CD4-positive, alpha-beta T cell (primary cell): Measurements from ENCODE around the gene CXCL9. TPM values are rescaled to one million over a fixed set of nuclear protein-coding genes. Genes with fewer than 3 reads are reported as not detected.
"Not testable (repeated sequence)": the region's sequence is repeated elsewhere in the genome, so short reads cannot be mapped to it uniquely, and the experiment has no call there.

Experiments
- ATAC-seq: fragments of 200-7000 bp; cut with Tn5 transposase; one replicate; pipeline ENCODE4 v1.10.0; 2022; ENCODE audit warnings: mild to moderate bottlenecking; ENCODE audit not compliant: poor library complexity
- CTCF ChIA-PET: fragments of 350-600 bp; sonication (Branson Sonifier 250); formaldehyde crosslinking; loops from one replicate; lab custom pipeline; 2021; ENCODE audit warnings: antibody characterized with exemption, inconsistent platforms; lab: Charles Lee
- POLR2A ChIA-PET: fragments of 350-600 bp; sonication (Branson Sonifier 250); formaldehyde crosslinking; loops from one replicate; lab custom pipeline; 2021; ENCODE audit warnings: antibody characterized with exemption, inconsistent platforms; lab: Charles Lee
- DNase-seq, 14 experiments: peaks; one replicate each; pipeline ENCODE4 v3.0.0-alpha.2; 2013 to 2020; ENCODE audit warnings: mixed read lengths in 2 of 14
- H3K27ac ChIP-seq, 2 donors: one replicate each; pipeline versions ENCODE4 v1.5.1 to v1.7.0; 2013; ENCODE audit warnings: low read length in 2 of 2, low read depth in 1 of 2, mild to moderate bottlenecking in 1 of 2
- H3K27me3 ChIP-seq, 2 experiments: 1 replicate in 1 of 2; 2 replicates in 1 of 2; pipeline versions ENCODE4 v1.6.1 to v1.7.0; 2013; ENCODE audit warnings: low read length in 2 of 2, control low read depth in 1 of 2, mild to moderate bottlenecking in 1 of 2, moderate library complexity in 1 of 2; ENCODE audit not compliant: insufficient read depth in 2 of 2, control insufficient read depth in 1 of 2
- H3K36me3 ChIP-seq: one replicate; pipeline ENCODE4 v1.6.1; 2013; ENCODE audit warnings: low read length, control low read depth; ENCODE audit not compliant: insufficient read depth
- H3K4me1 ChIP-seq: one replicate; pipeline ENCODE4 v1.6.1; 2013; ENCODE audit warnings: low read length, control low read depth; ENCODE audit not compliant: insufficient read depth
- H3K4me3 ChIP-seq: one replicate; pipeline ENCODE4 v1.5.1; 2013; ENCODE audit warnings: mild to moderate bottlenecking, low read length, moderate library complexity
- H3K9me3 ChIP-seq, 2 experiments: 1 replicate in 1 of 2; 2 replicates in 1 of 2; pipeline versions ENCODE4 v1.6.1 to v1.7.0; 2013; ENCODE audit warnings: low read length in 2 of 2, mild to moderate bottlenecking in 2 of 2, control low read depth in 1 of 2, moderate library complexity in 1 of 2; ENCODE audit not compliant: control insufficient read depth in 1 of 2, insufficient read depth in 1 of 2
- H3K27ac Mint-ChIP-seq: one replicate; pipeline ENCODE4 v1.8.0; 2020; ENCODE audit warnings: mixed read lengths
- H3K27me3 Mint-ChIP-seq: one replicate; pipeline ENCODE4 v1.8.0; 2021; ENCODE audit warnings: mixed read lengths
- H3K36me3 Mint-ChIP-seq: one replicate; pipeline ENCODE4 v1.8.0; 2021; ENCODE audit warnings: low read depth, mixed read lengths
- H3K4me1 Mint-ChIP-seq: one replicate; pipeline ENCODE4 v1.8.0; 2021; ENCODE audit warnings: low read depth, mixed read lengths
- H3K4me3 Mint-ChIP-seq: one replicate; pipeline ENCODE4 v1.8.0; 2020; ENCODE audit warnings: mild to moderate bottlenecking, mixed read lengths
- H3K9me3 Mint-ChIP-seq: one replicate; pipeline ENCODE4 v1.8.0; 2020; ENCODE audit warnings: mixed read lengths
- CTCF ChIP-seq: fragments of 200-600 bp; IDR thresholded peaks from one replicate; pipeline ENCODE4 v1.8.0; 2022; ENCODE audit warnings: antibody characterized with exemption, mild to moderate bottlenecking
- intact Hi-C, 2 experiments: fragments of 100-400 bp; cut with DNase I in 1 of 2; cut with micrococcal nuclease in 1 of 2; formaldehyde crosslinking; loops; one replicate each; pipeline versions ENCODE4 v1.15.1 to v1.9.0; 2023 to 2025; cut with DNase I, micrococcal nuclease
- total RNA-seq, 174 experiments: library from RNA in 2 of 174; stranded (reverse) in 2 of 174; gene quantifications; one replicate each; pipeline ENCODE4 v1.2.3 and lab custom pipeline; 2021 to 2026

CXCL9 gene
- total RNA-seq, 2 experiments from 2014 or later = not detected

DNA sequence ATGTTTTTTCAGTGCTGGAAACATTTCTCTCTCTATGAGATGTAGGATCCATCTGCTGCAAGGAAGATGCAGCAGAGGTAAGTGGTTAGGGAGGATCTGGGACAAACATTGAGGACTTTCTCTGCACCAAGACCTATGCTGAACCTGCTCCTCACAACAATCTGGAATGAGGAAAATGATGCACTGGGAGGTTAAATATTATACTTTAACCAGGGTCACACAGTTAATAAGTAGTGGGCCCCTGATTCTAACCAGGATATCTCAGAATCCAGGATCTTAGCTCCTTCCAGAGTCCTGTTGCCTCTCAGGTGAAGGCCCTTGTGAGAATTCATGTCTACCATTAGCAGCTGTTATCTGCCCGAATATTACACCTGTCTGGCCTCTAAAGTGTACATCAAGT is 7.0 kb downstream of the CXCL9 start:
- no peak for ATAC-seq
- Mint-ChIP-seq H3K36me3 (no peaks in the 10 kb centered on the region), H3K27ac (no peak overlapping the region), H3K9me3 (no peaks in the 10 kb centered on the region), H3K4me3 (no peak overlapping the region), H3K4me1 (no peaks in the 10 kb centered on the region), H3K27me3 (no peaks in the 10 kb centered on the region)
- H3K9me3 ChIP-seq = no peaks in the 10 kb centered on the region
- no peaks in the 10 kb centered on the region for H3K4me1 ChIP-seq
- intact Hi-C loops = no loop called here
- no peak for TF ChIP-seq CTCF
- H3K27ac ChIP-seq = no peak overlapping the region
- CTCF ChIA-PET = no interaction called here
- POLR2A ChIA-PET = no interaction called here
- DNase-seq = no peak
- no peaks in the 10 kb centered on the region for H3K27me3 ChIP-seq
- no peak overlapping the region for H3K4me3 ChIP-seq
- H3K36me3 ChIP-seq = no peaks in the 10 kb centered on the region

- H3K4me1 Mint-ChIP-seq, POLR2A ChIA-PET: not testable (repeated sequence)
Measured at GRCh38 chr4:75998525-75999147, 8.7 kb downstream of the CXCL9 start.

GRCh38 chr4:75997946-75998345 is 9.4 kb downstream of the CXCL9 start:
- Mint-ChIP-seq H3K4me3 (no peak overlapping the region), H3K9me3 (no peaks in the 10 kb centered on the region), H3K36me3 (no peaks in the 10 kb centered on the region), H3K4me1 (no peaks in the 10 kb centered on the region), H3K27ac (no peak overlapping the region), H3K27me3 (no peaks in the 10 kb centered on the region)
- no peak overlapping the region for H3K4me3 ChIP-seq
- no peak for TF ChIP-seq CTCF
- DNase-seq (no peak), ATAC-seq (no peak)
- no peaks in the 10 kb centered on the region for H3K27me3 ChIP-seq
- no peaks in the 10 kb centered on the region for H3K4me1 ChIP-seq
- H3K36me3 ChIP-seq = no peaks in the 10 kb centered on the region
- ChIA-PET POLR2A (no interaction called here), CTCF (no interaction called here)
- H3K27ac ChIP-seq = no peak overlapping the region
- intact Hi-C loops = loop anchor here in 1 of 2 experiments (10.0 kb wide), 2 partner anchors 483 to 507 kb away; partner anchors contain the start of genes RCHY1 and THAP6
- H3K9me3 ChIP-seq = no peaks in the 10 kb centered on the region

More at GRCh38 chr4:75998525-75999147, 8.7 kb downstream of the CXCL9 start:
- H3K36me3 ChIP-seq, H3K36me3 Mint-ChIP-seq, CTCF ChIA-PET, H3K27ac ChIP-seq, H3K9me3 Mint-ChIP-seq, H3K27ac Mint-ChIP-seq, H3K4me3 ChIP-seq, DNase-seq, H3K4me3 Mint-ChIP-seq, H3K27me3 ChIP-seq, H3K4me1 ChIP-seq, H3K27me3 Mint-ChIP-seq, ATAC-seq, H3K9me3 ChIP-seq: not testable (repeated sequence)
- intact Hi-C loops = loop anchor here in 1 of 2 experiments (10.0 kb wide), 2 partner anchors 484 to 506 kb away; partner anchors contain the start of genes RCHY1 and THAP6

DNA sequence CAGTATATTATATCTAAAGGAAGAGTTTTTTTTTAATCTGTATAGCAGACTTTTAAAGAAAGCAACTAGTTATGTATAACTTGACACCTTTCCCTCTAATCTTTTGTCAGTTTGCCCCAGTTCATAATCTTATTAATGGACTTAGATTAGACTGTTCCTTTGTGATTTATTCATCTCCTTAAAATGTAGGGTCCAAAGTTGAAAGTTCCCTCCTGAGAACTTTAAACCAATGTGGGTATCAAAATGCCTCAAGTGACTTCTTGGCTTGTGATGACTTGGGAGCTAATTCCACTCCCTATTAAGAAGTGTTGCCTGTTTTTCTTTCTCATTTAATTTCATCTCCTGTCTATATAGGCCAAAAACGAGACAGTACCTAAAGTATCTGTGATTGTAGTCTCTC is 10.2 kb downstream of the CXCL9 start:
- DNase-seq (no peak), ATAC-seq (no peak)
- Mint-ChIP-seq H3K9me3 (no peaks in the 10 kb centered on the region), H3K27me3 (no peaks in the 10 kb centered on the region), H3K36me3 (no peaks in the 10 kb centered on the region), H3K4me1 (no peaks in the 10 kb centered on the region), H3K4me3 (no peak overlapping the region), H3K27ac (no peak overlapping the region)
- ChIA-PET CTCF (no interaction called here), POLR2A (no interaction called here)
- Histone ChIP-seq H3K9me3 (no peaks in the 10 kb centered on the region), H3K36me3 (no peaks in the 10 kb centered on the region), H3K27me3 (no peaks in the 10 kb centered on the region), H3K4me3 (no peak overlapping the region), H3K4me1 (no peaks in the 10 kb centered on the region), H3K27ac (no peak overlapping the region)
- no peak for TF ChIP-seq CTCF
- intact Hi-C loops = loop anchor here in 1 of 2 experiments (10.0 kb wide), 2 partner anchors 482 to 508 kb away; partner anchors contain the start of genes RCHY1 and THAP6
